ENCODE data around the gene KMT2E.

DNA sequence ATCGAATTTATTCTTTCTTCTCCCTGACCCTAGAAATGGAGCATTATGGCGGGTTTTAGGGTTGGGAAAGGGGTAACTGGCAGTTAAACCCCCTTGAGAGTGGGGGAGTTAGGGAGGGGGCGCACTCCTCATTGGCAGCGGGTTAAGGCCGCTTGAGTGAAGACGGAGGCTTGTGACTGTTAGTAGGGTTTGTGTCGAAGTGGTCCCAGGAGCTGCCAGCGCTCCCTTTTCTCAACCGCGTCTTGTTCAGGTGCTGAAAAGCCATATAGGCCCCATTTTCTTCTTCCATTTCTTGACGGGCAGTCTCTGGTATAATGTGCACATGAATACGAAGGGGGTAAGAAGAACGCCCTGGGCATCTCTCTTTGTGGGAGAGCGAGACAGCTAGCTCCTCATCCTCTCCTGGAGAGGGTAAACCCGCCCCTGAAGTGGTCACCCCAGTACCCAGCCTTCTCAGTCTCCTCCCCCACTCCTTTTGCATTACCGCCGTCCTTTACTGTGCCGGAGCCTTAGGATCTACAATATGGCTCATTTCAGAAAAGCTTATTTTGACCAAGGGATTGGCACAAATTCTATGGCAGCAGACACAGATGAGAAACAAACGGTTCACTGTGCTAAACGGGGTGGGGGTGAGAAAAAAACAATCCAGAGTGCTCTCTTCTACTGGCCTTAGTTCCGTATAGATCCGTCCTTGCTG is 836 bp downstream of the KMT2E start:
- TF ChIP-seq, protein P1, sequence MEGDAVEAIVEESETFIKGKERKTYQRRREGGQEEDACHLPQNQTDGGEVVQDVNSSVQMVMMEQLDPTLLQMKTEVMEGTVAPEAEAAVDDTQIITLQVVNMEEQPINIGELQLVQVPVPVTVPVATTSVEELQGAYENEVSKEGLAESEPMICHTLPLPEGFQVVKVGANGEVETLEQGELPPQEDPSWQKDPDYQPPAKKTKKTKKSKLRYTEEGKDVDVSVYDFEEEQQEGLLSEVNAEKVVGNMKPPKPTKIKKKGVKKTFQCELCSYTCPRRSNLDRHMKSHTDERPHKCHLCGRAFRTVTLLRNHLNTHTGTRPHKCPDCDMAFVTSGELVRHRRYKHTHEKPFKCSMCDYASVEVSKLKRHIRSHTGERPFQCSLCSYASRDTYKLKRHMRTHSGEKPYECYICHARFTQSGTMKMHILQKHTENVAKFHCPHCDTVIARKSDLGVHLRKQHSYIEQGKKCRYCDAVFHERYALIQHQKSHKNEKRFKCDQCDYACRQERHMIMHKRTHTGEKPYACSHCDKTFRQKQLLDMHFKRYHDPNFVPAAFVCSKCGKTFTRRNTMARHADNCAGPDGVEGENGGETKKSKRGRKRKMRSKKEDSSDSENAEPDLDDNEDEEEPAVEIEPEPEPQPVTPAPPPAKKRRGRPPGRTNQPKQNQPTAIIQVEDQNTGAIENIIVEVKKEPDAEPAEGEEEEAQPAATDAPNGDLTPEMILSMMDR (IDR thresholded peaks at IDR 0.05; ENCODE audit: low read depth, low read length, poor library complexity, severe bottlenecking): peak; percentile 21
- TF ChIP-seq EZH2phosphoT487 (IDR thresholded peaks at IDR 0.05; ENCODE audit: borderline replicate concordance, low read length): no peak

Data from DOHH2 (cell line).